Hematopoietic multipotent progenitor cell treated with erythropoietin and hydrocortisone succinate and interleukin-3 and kit ligand, for 6 days (in vitro differentiated cells): Measurements from ENCODE around the gene PGBD5.

Experiments used
- DNase-seq: peaks from one replicate; pipeline ENCODE4 v3.0.0-alpha.2; 2015

Gene PGBD5

GRCh38 chr1:230299191-230300006, 126.7 kb downstream of the PGBD5 start:
- DNase-seq: peak; percentile 27

- DNase-seq: peak; percentile 60
Observed at GRCh38 chr1:230295367-230295766, 130.8 kb downstream of the PGBD5 start.

- DNase-seq: no peak
Observed at GRCh38 chr1:230293390-230293700, 132.8 kb downstream of the PGBD5 start.

- no peak for DNase-seq
Observed at GRCh38 chr1:230292689-230293389, 133.3 kb downstream of the PGBD5 start.

GRCh38 chr1:230291731-230292620, 134.2 kb downstream of the PGBD5 start:
- no peak for DNase-seq

DNA sequence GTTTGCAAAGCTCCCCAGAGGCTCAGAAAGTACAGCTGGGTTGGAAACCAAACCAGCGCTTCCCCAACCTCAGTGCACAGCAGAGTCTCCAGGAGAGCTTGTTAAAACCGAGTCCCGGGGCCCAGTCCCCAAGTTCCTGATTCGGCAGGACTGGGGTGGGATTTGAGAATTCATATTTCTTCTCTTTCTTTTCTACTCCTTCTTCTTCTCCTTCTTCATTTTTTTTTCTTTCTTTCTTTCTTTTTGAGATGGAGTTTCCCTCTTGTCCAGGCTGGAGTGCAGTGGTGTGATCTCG, 136.8 kb downstream of the PGBD5 start:
- no peak for DNase-seq

- DNase-seq: no peak
Observed at GRCh38 chr1:230288641-230289349, 137.3 kb downstream of the PGBD5 start.

DNA sequence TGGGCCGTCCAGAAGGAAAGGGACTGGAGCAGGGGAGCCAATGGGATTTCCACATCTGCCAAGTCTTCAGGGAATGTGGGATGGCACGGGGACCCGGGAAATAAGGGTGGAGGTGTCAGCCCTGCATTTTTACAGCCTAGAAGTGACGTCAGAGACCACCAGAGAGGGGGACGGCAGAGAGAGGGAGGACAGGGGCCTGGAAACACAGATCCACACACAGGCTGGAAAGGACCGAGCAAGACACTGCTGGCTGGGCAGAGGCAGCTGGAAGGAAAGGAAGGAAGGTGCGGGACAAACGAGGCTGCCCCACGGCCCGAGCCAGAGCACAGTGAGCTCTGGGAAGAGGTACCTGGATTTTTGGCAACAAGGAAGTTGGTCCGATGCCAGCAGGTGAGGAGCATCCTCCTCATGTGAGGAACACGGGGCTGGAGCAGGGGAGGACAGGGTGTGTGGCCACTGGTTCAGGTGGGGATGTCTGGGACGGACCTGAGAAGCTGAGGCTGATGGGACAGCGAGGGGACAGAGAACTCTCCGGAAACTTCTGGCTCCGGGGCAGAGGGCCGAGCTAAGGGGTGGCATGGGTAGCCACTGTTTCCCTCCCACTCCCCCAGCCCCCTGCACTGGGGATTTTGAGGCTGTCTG, 138.3 kb downstream of the PGBD5 start:
- DNase-seq: no peak

GRCh38 chr1:230286890-230287269, 139.3 kb downstream of the PGBD5 start:
- no peak for DNase-seq

- no peak for DNase-seq
Observed at GRCh38 chr1:230286166-230286889, 139.8 kb downstream of the PGBD5 start.

DNA sequence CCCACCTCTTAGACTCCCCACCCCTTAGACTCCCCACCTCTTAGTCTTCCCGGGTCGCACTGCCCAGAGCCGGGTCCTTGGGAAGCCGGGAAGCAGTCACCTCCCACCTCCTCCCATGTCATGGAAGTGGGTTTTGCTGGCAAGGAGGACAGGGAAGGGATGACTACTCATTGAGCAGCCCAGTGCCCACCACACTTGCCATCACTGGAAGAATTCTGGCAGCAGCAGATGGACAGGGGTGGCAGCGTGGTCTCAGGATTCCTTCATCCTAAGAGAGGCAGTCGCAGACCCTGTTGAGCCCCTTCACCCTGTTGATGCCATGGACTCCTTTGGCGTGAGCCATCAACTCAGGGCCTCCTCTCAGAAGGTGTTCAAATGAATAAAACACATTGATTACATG, 140.8 kb downstream of the PGBD5 start:
- no peak for DNase-seq

DNA sequence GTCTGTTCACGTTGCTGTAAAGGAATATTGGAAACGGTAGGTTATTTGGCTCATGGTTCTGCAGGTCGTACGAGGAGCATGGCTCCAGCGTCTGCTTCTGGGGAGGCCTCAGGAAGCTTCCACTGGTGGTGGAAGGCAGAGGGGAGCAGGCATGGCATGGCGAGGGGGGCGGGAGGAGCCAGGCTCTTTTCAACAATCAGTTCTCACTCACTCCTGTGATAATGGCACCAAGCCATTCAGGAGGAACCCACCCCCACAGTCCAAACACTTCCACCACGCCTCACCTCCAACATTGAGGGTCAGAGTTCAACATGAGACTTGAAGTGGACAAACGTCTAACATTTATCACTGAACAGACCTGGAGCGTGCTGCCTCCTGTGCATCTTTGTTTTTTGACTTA, 141.2 kb downstream of the PGBD5 start:
- DNase-seq: no peak

- no peak for DNase-seq
Observed at GRCh38 chr1:230283678-230284077, 142.5 kb downstream of the PGBD5 start.

GRCh38 chr1:230282157-230282556, 144.0 kb downstream of the PGBD5 start:
- DNase-seq: peak; percentile 97

DNA sequence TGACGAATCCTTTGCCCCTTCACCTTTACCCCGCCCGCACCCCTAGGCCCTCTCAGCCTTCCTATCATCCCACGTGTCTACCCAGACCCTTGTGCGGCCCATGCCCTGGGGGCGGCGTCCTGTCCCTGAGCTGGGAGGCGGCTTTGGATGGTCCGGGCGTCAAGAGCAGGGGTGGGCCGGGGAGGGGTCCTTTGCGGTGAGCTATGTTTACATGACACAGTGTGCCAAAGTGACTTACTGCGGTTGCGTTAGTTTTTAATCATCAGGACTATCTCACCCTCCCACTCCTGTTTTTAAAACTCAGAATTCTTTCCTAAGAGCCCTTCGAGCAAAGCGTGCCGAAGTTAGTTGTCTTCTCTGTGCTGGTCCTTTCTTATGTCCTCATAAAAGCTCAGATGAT, 144.6 kb downstream of the PGBD5 start:
- peak; percentile 70 for DNase-seq

- DNase-seq: no peak
Observed at GRCh38 chr1:230280906-230281413, 145.2 kb downstream of the PGBD5 start.

DNA sequence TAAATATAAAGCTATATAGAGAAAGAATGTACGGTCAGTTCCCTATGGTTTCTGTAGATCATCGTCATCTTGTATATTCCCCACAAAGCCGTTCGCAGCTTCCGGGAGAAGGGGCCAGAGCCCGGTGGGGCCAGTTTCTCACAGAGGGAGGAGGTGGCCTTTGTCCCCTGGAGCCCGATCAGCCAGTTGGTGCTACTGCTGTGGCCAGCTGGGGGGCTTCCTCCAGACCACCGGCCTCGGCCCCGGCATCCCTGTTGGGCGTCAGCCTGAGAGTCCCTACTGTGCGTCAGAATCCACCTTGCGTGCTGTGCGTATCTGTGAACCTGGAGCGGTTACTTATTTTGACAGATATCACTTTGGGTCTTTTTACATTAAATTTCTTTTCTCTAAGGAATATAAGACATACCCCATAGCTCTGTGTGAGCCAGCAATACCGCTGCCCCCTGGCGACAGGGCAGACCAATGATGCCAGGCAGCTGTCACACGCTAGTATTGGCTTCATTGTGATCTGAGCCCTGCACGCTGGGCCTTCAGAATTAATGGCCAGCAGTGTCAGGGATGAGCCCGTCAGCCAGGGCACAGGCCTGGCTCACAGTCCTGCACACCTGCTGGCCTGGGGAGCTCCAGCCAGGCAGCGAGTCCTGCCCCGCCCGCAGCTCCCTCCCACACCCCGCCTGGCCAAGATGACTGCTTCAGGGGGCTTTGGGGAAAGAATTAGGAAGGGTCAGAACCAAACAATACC, 145.9 kb downstream of the PGBD5 start:
- DNase-seq: peak; percentile 61

- no peak for DNase-seq
Observed at GRCh38 chr1:230279583-230279945, 146.6 kb downstream of the PGBD5 start.

DNA sequence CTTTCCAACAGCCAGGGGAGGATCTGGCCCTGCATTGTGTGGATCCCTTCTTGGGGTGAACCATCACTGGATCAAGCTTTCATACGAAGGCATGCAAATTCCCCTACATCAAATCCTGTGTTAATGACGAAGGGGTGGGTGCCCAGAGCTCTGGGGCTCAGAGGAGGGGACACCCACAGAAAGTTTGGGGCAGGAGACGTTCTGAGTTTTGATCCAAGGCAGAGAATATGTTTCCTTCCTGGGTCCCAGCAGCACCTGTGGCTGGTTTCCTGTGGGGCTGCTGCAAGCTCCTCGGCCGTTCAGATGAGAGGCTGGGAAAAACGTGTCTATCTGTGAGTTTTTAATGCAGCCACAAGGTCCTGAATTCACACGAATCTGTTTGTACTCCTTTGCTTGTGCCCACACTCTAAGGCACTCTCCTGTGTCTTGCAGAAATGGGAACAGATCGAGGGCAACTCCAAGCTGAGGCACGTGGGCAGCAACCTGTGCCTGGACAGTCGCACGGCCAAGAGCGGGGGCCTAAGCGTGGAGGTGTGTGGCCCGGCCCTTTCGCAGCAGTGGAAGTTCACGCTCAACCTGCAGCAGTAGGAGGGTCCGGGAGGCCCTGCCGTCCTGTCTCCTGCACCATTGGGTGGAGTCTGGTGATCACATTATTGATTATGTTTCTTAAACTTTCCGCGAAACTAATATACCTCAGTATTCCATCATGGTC, 147.1 kb downstream of the PGBD5 start:
- DNase-seq: no peak

GRCh38 chr1:230278376-230278775, 147.8 kb downstream of the PGBD5 start:
- no peak for DNase-seq
